HepG2 (cell line): ENCODE measurements around the gene SOX12. TPM values are rescaled to one million over a fixed set of nuclear protein-coding genes. Genes with fewer than 3 reads are reported as not detected.

Experiments used
- BCL6 ChIP-seq: IDR thresholded peaks from 2 replicates; pipeline ENCODE4 v1.6.1; 2016; ENCODE audit warnings: missing genetic modification reagents, missing compliant biosample characterization
- HMGXB4 ChIP-seq, 2 experiments: sonication (generic) in 1 of 2; formaldehyde crosslinking in 1 of 2; IDR thresholded peaks; 2 replicates each; pipeline versions ENCODE4 v1.4.0 to v1.6.1; 2018 to 2020; ENCODE audit warnings: missing genetic modification reagents in 2 of 2, borderline replicate concordance in 1 of 2, low read depth in 1 of 2, mild to moderate bottlenecking in 1 of 2, missing biosample characterization in 1 of 2
- KAT8 ChIP-seq: IDR thresholded peaks from 2 replicates; pipeline ENCODE4 v1.6.1; 2016; ENCODE audit warnings: missing genetic modification reagents, missing compliant biosample characterization
- KDM3A ChIP-seq: IDR thresholded peaks from 2 replicates; pipeline ENCODE4 v1.6.1; 2018; ENCODE audit warnings: low read depth, missing compliant biosample characterization
- MIER2 ChIP-seq: IDR thresholded peaks from 2 replicates; pipeline ENCODE4 v1.6.1; 2016; ENCODE audit warnings: missing biosample characterization, missing genetic modification reagents
- MIER3 ChIP-seq: IDR thresholded peaks from 2 replicates; pipeline ENCODE4 v1.6.1; 2016; ENCODE audit warnings: missing compliant biosample characterization, borderline replicate concordance
- MZF1 ChIP-seq: sonication (generic); formaldehyde crosslinking; IDR thresholded peaks from 2 replicates; pipeline ENCODE4 v1.8.1; 2023; ENCODE audit warnings: mild to moderate bottlenecking, missing genetic modification reagents, borderline replicate concordance
- PATZ1 ChIP-seq: sonication (generic); formaldehyde crosslinking; IDR thresholded peaks from 2 replicates; pipeline ENCODE4 v1.4.0; 2020; ENCODE audit warnings: missing genetic modification reagents
- PAX8 ChIP-seq: sonication (generic); formaldehyde crosslinking; IDR thresholded peaks from 2 replicates; pipeline ENCODE4 v1.8.0; 2022; ENCODE audit warnings: mild to moderate bottlenecking, missing genetic modification reagents, borderline replicate concordance
- SAP130 ChIP-seq: IDR thresholded peaks from 2 replicates; pipeline ENCODE4 v1.6.1; 2016; ENCODE audit warnings: low read depth
- TARDBP ChIP-seq: sonication (generic); formaldehyde crosslinking; IDR thresholded peaks from 2 replicates; pipeline ENCODE4 v1.8.0; 2022; ENCODE audit warnings: mild to moderate bottlenecking, missing genetic modification reagents
- THYN1 ChIP-seq: sonication (generic); formaldehyde crosslinking; IDR thresholded peaks from 2 replicates; pipeline ENCODE4 v1.8.1; 2023; ENCODE audit warnings: low read depth, mild to moderate bottlenecking, moderate library complexity, missing genetic modification reagents, borderline replicate concordance
- ZNF235 ChIP-seq: sonication (generic); formaldehyde crosslinking; IDR thresholded peaks from 2 replicates; pipeline ENCODE4 v1.8.1; 2023; ENCODE audit warnings: mild to moderate bottlenecking, missing genetic modification reagents, borderline replicate concordance
- ZNF263 ChIP-seq: sonication (generic); formaldehyde crosslinking; IDR thresholded peaks from 2 replicates; pipeline ENCODE4 v1.4.0; 2020; ENCODE audit warnings: missing genetic modification reagents
- ZNF441 ChIP-seq: sonication (generic); formaldehyde crosslinking; IDR thresholded peaks from 2 replicates; pipeline ENCODE4 v1.7.0; 2021; ENCODE audit warnings: missing genetic modification reagents, borderline replicate concordance
- ZNF446 ChIP-seq: sonication (generic); formaldehyde crosslinking; IDR thresholded peaks from 2 replicates; pipeline ENCODE4 v1.5.0; 2020; ENCODE audit warnings: mild to moderate bottlenecking, missing genetic modification reagents
- ZNF557 ChIP-seq: sonication (generic); formaldehyde crosslinking; IDR thresholded peaks from 2 replicates; pipeline ENCODE4 v1.4.0; 2020; ENCODE audit warnings: missing genetic modification reagents
- ZNF772 ChIP-seq: sonication (generic); formaldehyde crosslinking; IDR thresholded peaks from 2 replicates; pipeline ENCODE4 v1.5.0; 2020; ENCODE audit warnings: mild to moderate bottlenecking, missing genetic modification reagents
- polyA plus RNA-seq, 8 experiments: library from polyadenylated mRNA; depleted of rRNA in 3 of 8; stranded (reverse) in 7 of 8; unstranded in 1 of 8; fragments of >200 nt; fragmentation: Illumina TruSeq in 4 of 8; extraction: Trizol in 4 of 8; gene quantifications; 2 replicates each; pipeline versions ENCODE4 v1.2.1 to v1.2.3, GENCODE V29; 2011 to 2016; ENCODE audit warnings: low read depth in 4 of 8, missing spikeins in 1 of 8, mixed read lengths in 1 of 8; ENCODE audit not compliant: insufficient read depth in 1 of 8
- total RNA-seq, 5 experiments: library from RNA; depleted of rRNA; stranded (reverse); fragments of >200 nt; fragmentation: Illumina TruSeq; extraction: Trizol; gene quantifications; 2 replicates each; pipeline ENCODE4 v1.2.3, GENCODE V29; 2016; ENCODE audit warnings: low read depth in 1 of 5
- TF ChIP-seq, protein P1 (sequence below): IDR thresholded peaks from 2 replicates; pipeline ENCODE4 v1.6.1; 2016; ENCODE audit warnings: missing compliant biosample characterization, missing genetic modification reagents, borderline replicate concordance
- TF ChIP-seq, protein P2 (sequence below): sonication (generic); formaldehyde crosslinking; IDR thresholded peaks from 2 replicates; pipeline ENCODE4 v1.4.0; 2020; ENCODE audit warnings: missing genetic modification reagents

The SOX12 gene
- total and polyA plus RNA-seq, 2 of the 13 experiments (the other 11 are each of a cell fraction or from before 2014, with no cell fraction given), result 10.0 to 18.7 TPM

DNA sequence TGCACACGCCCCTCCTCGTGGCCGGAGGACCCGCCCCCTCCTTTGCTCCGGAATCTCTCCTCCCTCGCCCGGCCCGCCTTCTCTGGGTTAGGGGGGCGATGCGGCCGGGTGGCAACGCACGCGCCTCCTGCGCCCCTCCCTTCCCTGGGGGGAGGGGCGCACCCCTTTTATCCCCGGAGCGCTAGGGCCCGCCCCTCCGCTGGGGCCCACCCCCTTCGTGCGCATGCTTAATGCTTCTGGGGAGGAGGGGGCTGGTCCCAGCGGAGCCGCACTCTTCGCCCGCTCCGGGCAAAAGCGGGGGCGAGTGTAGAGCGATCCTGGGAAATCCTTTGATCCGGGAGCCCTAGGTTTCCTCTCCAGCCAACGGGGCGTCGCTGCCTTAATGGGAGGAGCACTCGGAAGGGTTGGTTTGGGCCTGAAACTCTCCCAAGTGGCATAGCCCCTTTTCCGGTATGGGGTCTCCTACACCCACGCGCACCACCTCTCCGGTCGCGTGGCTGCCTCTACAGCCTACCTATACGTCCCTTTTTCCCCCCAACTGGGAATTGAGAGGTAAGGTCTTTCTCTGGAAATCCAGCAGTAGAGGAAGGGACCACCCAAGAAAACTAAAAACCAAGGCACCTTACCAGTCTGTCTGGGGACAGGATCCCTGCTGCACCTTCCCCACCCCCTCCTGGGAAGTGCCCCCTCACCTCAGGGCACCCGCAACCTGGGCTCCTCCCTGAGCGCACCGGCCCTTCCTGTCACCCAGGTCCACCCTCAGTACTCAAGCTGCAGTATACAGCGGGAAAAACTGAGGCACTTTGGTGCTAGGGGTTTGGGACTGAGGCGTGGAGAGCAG is 2.1 kb downstream of the SOX12 start (continued):
- TF ChIP-seq ZNF441 (CRISPR knock-in tag) (0 out of 2 replicates have a peak, but pooled peaks have one; percentile 18), KAT8 (CRISPR knock-in tag) (peak; percentile 57; the same call in 1 of the 2 replicates), BCL6 (CRISPR knock-in tag) (peak; percentile 65), ZNF557 (CRISPR knock-in tag) (peak; percentile 21; the same call in 1 of the 2 replicates), MZF1 (CRISPR knock-in tag) (no peak), ZNF772 (0 out of 2 replicates have a peak, but pooled peaks have one; percentile 34), THYN1 (CRISPR knock-in tag) (peak; percentile 86; the same call in 1 of the 2 replicates), ZNF235 (CRISPR knock-in tag) (no peak), MIER3 (CRISPR knock-in tag) (peak; percentile 52; the same call in 1 of the 2 replicates), PAX8 (0 out of 2 replicates have a peak, but pooled peaks have one; percentile 45), PATZ1 (CRISPR knock-in tag) (peak; percentile 76), ZNF263 (CRISPR knock-in tag) (peak; percentile 91), HMGXB4 (CRISPR knock-in tag; IDR thresholded peaks at IDR 0.05; ENCODE audit: borderline replicate concordance in 1 of 2, low read depth in 1 of 2) (peak in 1 of 2 experiments; percentile 60; a peak in 2 of 4 replicates), ZNF446 (CRISPR knock-in tag) (peak; percentile 70; the same call in 1 of the 2 replicates), MIER2 (CRISPR knock-in tag) (peak; percentile 74), TARDBP (CRISPR knock-in tag) (peak; percentile 77; the same call in 1 of the 2 replicates), KDM3A (0 out of 2 replicates have a peak, but pooled peaks have one; percentile 22), SAP130 (CRISPR knock-in tag) (peak; percentile 88)
- TF ChIP-seq, protein P1, sequence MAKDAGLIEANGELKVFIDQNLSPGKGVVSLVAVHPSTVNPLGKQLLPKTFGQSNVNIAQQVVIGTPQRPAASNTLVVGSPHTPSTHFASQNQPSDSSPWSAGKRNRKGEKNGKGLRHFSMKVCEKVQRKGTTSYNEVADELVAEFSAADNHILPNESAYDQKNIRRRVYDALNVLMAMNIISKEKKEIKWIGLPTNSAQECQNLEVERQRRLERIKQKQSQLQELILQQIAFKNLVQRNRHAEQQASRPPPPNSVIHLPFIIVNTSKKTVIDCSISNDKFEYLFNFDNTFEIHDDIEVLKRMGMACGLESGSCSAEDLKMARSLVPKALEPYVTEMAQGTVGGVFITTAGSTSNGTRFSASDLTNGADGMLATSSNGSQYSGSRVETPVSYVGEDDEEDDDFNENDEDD (CRISPR knock-in tag), result peak; percentile 85; the same call in 1 of the 2 replicates
- TF ChIP-seq, protein P2, sequence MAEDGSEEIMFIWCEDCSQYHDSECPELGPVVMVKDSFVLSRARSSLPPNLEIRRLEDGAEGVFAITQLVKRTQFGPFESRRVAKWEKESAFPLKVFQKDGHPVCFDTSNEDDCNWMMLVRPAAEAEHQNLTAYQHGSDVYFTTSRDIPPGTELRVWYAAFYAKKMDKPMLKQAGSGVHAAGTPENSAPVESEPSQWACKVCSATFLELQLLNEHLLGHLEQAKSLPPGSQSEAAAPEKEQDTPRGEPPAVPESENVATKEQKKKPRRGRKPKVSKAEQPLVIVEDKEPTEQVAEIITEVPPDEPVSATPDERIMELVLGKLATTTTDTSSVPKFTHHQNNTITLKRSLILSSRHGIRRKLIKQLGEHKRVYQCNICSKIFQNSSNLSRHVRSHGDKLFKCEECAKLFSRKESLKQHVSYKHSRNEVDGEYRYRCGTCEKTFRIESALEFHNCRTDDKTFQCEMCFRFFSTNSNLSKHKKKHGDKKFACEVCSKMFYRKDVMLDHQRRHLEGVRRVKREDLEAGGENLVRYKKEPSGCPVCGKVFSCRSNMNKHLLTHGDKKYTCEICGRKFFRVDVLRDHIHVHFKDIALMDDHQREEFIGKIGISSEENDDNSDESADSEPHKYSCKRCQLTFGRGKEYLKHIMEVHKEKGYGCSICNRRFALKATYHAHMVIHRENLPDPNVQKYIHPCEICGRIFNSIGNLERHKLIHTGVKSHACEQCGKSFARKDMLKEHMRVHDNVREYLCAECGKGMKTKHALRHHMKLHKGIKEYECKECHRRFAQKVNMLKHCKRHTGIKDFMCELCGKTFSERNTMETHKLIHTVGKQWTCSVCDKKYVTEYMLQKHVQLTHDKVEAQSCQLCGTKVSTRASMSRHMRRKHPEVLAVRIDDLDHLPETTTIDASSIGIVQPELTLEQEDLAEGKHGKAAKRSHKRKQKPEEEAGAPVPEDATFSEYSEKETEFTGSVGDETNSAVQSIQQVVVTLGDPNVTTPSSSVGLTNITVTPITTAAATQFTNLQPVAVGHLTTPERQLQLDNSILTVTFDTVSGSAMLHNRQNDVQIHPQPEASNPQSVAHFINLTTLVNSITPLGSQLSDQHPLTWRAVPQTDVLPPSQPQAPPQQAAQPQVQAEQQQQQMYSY (CRISPR knock-in tag), result 0 out of 2 replicates have a peak, but pooled peaks have one; percentile 46
